KMS-11 (cell line): ENCODE data around the gene OLR1.

ENCODE experiments used
- H2AFZ ChIP-seq: fragments of 200-600 bp; sonication (generic); 2 replicates; pipeline ENCODE4 v1.6.1; 2016; ENCODE audit warnings: antibody characterized with exemption, mixed run types, low read depth
- H3K27ac ChIP-seq: fragments of 200-600 bp; sonication (generic); 2 replicates; pipeline ENCODE4 v1.6.1; 2016; ENCODE audit warnings: mild to moderate bottlenecking, mixed run types
- H3K27me3 ChIP-seq: fragments of 200-600 bp; sonication (generic); 2 replicates; pipeline ENCODE4 v1.6.1; 2017; ENCODE audit warnings: mild to moderate bottlenecking, low read depth, mixed run types, moderate library complexity; ENCODE audit not compliant: insufficient read depth
- H3K36me3 ChIP-seq: fragments of 200-600 bp; sonication (generic); 2 replicates; pipeline ENCODE4 v1.6.1; 2017; ENCODE audit warnings: mild to moderate bottlenecking, mixed run types; ENCODE audit not compliant: insufficient read depth
- H3K4me1 ChIP-seq: fragments of 200-600 bp; sonication (generic); 2 replicates; pipeline ENCODE4 v1.6.1; 2016; ENCODE audit warnings: mild to moderate bottlenecking, low read depth, mixed run types; ENCODE audit not compliant: poor library complexity, severe bottlenecking
- H3K4me2 ChIP-seq: fragments of 200-600 bp; sonication (generic); 2 replicates; pipeline ENCODE4 v1.7.0; 2016; ENCODE audit warnings: mild to moderate bottlenecking, mixed run types
- H3K4me3 ChIP-seq: fragments of 200-600 bp; sonication (generic); IDR thresholded peaks from 2 replicates; pipeline ENCODE4 v1.6.1; 2017; ENCODE audit warnings: low read depth, low read length, mixed read lengths; ENCODE audit not compliant: insufficient read depth
- H3K79me2 ChIP-seq: fragments of 200-600 bp; sonication (generic); 2 replicates; pipeline ENCODE4 v1.6.1; 2016; ENCODE audit warnings: low read depth, mixed run types; ENCODE audit not compliant: insufficient read depth
- H3K9ac ChIP-seq: fragments of 200-600 bp; sonication (generic); 2 replicates; pipeline ENCODE4 v1.6.1; 2016; ENCODE audit warnings: mild to moderate bottlenecking, mixed run types
- H4K20me1 ChIP-seq: fragments of 200-600 bp; sonication (generic); 2 replicates; pipeline ENCODE4 v1.6.1; 2016; ENCODE audit warnings: mild to moderate bottlenecking, mixed run types; ENCODE audit not compliant: insufficient read depth
- CTCF ChIP-seq: fragments of 200-600 bp; sonication (generic); conservative IDR thresholded peaks from 2 replicates; pipeline ENCODE4 v1.6.1; 2017; ENCODE audit warnings: low read depth, mild to moderate bottlenecking, antibody characterized with exemption, low read length, moderate library complexity, mixed read lengths

OLR1 gene

GRCh38 chr12:10159280-10159679 is 12.7 kb downstream of the OLR1 start:
- no peaks in the 10 kb centered on the region for H4K20me1 ChIP-seq
- H3K9ac ChIP-seq = no peak overlapping the region
- no peaks in the 10 kb centered on the region for H3K79me2 ChIP-seq
- H3K4me1 ChIP-seq = no peaks in the 10 kb centered on the region
- no peak overlapping the region for H3K4me2 ChIP-seq
- no peak for TF ChIP-seq CTCF
- no peak overlapping the region for H3K27ac ChIP-seq
- H3K36me3 ChIP-seq = no peaks in the 10 kb centered on the region
- H3K4me3 ChIP-seq = no peak overlapping the region
- H2AFZ ChIP-seq = no peak overlapping the region
- H3K27me3 ChIP-seq = no peaks in the 10 kb centered on the region

DNA sequence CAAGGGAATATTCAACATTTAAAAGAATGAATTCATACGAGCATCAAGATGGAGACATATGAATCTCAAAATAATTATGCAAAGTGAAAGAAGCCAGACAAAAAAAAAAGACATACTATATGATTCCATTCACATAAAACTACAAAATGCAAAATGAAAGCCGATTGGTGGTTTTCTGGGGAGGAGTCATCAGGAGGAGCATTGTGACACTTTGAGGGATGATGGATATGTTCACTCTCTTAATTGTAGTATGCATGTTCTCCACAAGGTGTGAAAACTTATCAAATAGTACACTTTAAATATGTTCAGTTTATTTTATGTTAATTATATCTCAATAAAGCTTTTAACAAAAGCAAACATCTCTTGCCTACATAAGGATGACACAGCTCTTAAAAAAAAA is 13.5 kb downstream of the OLR1 start:
- no peaks in the 10 kb centered on the region for H3K4me1 ChIP-seq
- no peak for TF ChIP-seq CTCF
- no peak overlapping the region for H3K4me3 ChIP-seq
- H3K79me2 ChIP-seq = no peaks in the 10 kb centered on the region
- H3K27ac ChIP-seq = no peak overlapping the region
- H3K36me3 ChIP-seq = no peaks in the 10 kb centered on the region
- no peak overlapping the region for H3K9ac ChIP-seq
- H3K4me2 ChIP-seq = no peak overlapping the region
- no peaks in the 10 kb centered on the region for H4K20me1 ChIP-seq
- no peaks in the 10 kb centered on the region for H3K27me3 ChIP-seq
- H2AFZ ChIP-seq = no peak overlapping the region

DNA sequence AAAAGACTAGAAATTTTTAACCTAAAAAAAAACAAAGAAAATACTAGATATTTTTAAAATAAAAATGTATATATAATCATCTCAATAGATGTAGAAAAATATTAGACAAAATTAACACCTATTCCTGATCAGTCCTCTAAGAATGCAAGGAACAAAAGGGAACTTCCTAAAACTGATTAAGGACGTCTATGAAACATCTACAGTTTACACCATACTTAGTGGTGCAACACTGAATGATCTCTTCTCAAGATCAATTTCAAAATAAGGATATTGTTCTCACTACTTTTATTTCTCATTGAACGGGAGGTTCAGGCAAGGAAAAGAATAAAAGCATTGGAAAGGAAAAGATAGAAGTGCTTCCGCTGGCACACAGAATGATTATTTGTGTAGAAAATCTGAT is 16.0 kb downstream of the OLR1 start:
- no peak for TF ChIP-seq CTCF
- no peak overlapping the region for H3K4me2 ChIP-seq
- peaks cover 4% of the 10 kb centered on the region for H3K4me1 ChIP-seq
- H3K79me2 ChIP-seq = no peaks in the 10 kb centered on the region
- no peak overlapping the region for H2AFZ ChIP-seq
- no peaks in the 10 kb centered on the region for H3K27me3 ChIP-seq
- H3K9ac ChIP-seq = no peak overlapping the region
- no peaks in the 10 kb centered on the region for H4K20me1 ChIP-seq
- H3K27ac ChIP-seq = no peak overlapping the region
- H3K36me3 ChIP-seq = no peaks in the 10 kb centered on the region
- H3K4me3 ChIP-seq = no peak overlapping the region

GRCh38 chr12:10154145-10154496 is 17.8 kb downstream of the OLR1 start:
- Histone ChIP-seq H3K9ac (no peak overlapping the region), H3K4me2 (peak overlapping the region; percentile 84), H3K4me3 (no peak overlapping the region), H3K36me3 (no peaks in the 10 kb centered on the region), H3K27ac (no peak overlapping the region), H3K4me1 (peaks cover 4% of the 10 kb centered on the region), H3K79me2 (no peaks in the 10 kb centered on the region), H4K20me1 (no peaks in the 10 kb centered on the region), H2AFZ (peak overlapping the region; percentile 83), H3K27me3 (no peaks in the 10 kb centered on the region)
- no peak for TF ChIP-seq CTCF
